Retinal pigment epithelial cell (primary cell): ENCODE measurements around the gene CDC27.

Source experiments
- DNase-seq: peaks from one replicate; pipeline ENCODE4 v3.0.0-alpha.2; 2010; ENCODE audit warnings: low read depth
- H3K4me3 ChIP-seq: 2 replicates; pipeline ENCODE4 v1.5.1; 2011; ENCODE audit warnings: mild to moderate bottlenecking, low read length, control low read depth, moderate library complexity
- CTCF ChIP-seq: conservative IDR thresholded peaks from 2 replicates; pipeline ENCODE4 v1.5.1; 2011; ENCODE audit warnings: low read depth, low read length, control low read depth, inconsistent platforms

The CDC27 gene

GRCh38 chr17:47188876-47189731, at the start of gene CDC27:
Gene CDC27 (minus strand): TSS chr17:47189295. CDS start chr17:47189172, 123 bp downstream.
- TF ChIP-seq CTCF, result no peak
- peak within 1 kb of the TSS; percentile 82 for H3K4me3 ChIP-seq
- peak; percentile 85 for DNase-seq

- DNase-seq, result no peak
- no peak for TF ChIP-seq CTCF
- H3K4me3 ChIP-seq, result no peak overlapping the region
Measured at GRCh38 chr17:47238321-47239010, 49.4 kb upstream of the CDC27 start.

- DNase-seq, result no peak
- no peak for TF ChIP-seq CTCF
- no peak overlapping the region for H3K4me3 ChIP-seq
Measured at GRCh38 chr17:47237841-47238240, 48.7 kb upstream of the CDC27 start.

GRCh38 chr17:47235923-47236322, 46.8 kb upstream of the CDC27 start:
- DNase-seq, result no peak
- TF ChIP-seq CTCF, result no peak

GRCh38 chr17:47235506-47235905, 46.4 kb upstream of the CDC27 start:
- no peak overlapping the region for H3K4me3 ChIP-seq
- DNase-seq, result no peak
- no peak for TF ChIP-seq CTCF

More at GRCh38 chr17:47235923-47236322, 46.8 kb upstream of the CDC27 start:
- H3K4me3 ChIP-seq, result no peak overlapping the region

GRCh38 chr17:47232465-47232864, 43.4 kb upstream of the CDC27 start:
- DNase-seq, result no peak
- H3K4me3 ChIP-seq, result no peak overlapping the region
- no peak for TF ChIP-seq CTCF
